ENCODE measurements around the gene NTN1. TPM values are rescaled to one million over a fixed set of nuclear protein-coding genes. Genes with fewer than 3 reads are reported as not detected.

Gene NTN1
- total and polyA plus RNA-seq, 2 experiments from 2014 or later = 0.16 to 0.60 TPM

GRCh38 chr17:9241774-9242496 is 220.6 kb downstream of the NTN1 start:
- peaks cover 9% of the 10 kb centered on the region for H3K4me1 ChIP-seq (ENCODE audit: low read depth)
- no peak for DNase-seq (ENCODE audit: low read depth in 1 of 2, low spot score in 1 of 2)
- no peaks in the 10 kb centered on the region for H3K9me3 ChIP-seq (ENCODE audit: low read depth)
- no peak overlapping the region for H3K4me3 ChIP-seq
- H3K27me3 ChIP-seq = peaks cover 22% of the 10 kb centered on the region
- H3K27ac ChIP-seq = no peak overlapping the region
- no peak for TF ChIP-seq CTCF (IDR thresholded peaks at IDR 0.05; ENCODE audit: low read depth, low read length)
- H3K36me3 ChIP-seq = no peaks in the 10 kb centered on the region

DNA sequence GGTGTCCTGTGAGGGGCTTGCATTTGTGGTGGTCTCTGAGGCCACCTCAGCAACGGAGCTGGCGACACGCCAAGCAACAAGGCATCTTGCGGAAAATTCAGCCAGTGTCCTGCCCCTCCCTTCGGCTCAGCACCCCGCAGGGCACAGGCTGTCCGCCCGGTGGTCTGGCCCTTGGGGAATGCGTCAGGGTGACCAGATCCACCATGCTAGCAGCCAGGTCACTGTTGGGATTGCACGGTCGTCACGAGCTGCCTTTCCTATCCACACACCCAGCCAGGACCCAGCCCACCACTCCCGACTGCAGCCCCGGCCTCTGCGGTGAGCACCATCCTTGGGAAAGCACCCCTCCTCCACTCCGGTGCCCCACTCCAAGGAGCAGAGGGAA is 221.2 kb downstream of the NTN1 start:
- H3K27ac ChIP-seq = no peak overlapping the region
- H3K4me1 ChIP-seq (ENCODE audit: low read depth) = peaks cover 9% of the 10 kb centered on the region
- no peak overlapping the region for H3K4me3 ChIP-seq
- DNase-seq (ENCODE audit: low read depth in 1 of 2, low spot score in 1 of 2) = no peak
- no peaks in the 10 kb centered on the region for H3K36me3 ChIP-seq
- peaks cover 22% of the 10 kb centered on the region for H3K27me3 ChIP-seq
- TF ChIP-seq CTCF (IDR thresholded peaks at IDR 0.05; ENCODE audit: low read depth, low read length) = no peak
- H3K9me3 ChIP-seq (ENCODE audit: low read depth) = no peaks in the 10 kb centered on the region

GRCh38 chr17:9242983-9243382 is 221.7 kb downstream of the NTN1 start:
- peaks cover 9% of the 10 kb centered on the region for H3K4me1 ChIP-seq (ENCODE audit: low read depth)

DNA sequence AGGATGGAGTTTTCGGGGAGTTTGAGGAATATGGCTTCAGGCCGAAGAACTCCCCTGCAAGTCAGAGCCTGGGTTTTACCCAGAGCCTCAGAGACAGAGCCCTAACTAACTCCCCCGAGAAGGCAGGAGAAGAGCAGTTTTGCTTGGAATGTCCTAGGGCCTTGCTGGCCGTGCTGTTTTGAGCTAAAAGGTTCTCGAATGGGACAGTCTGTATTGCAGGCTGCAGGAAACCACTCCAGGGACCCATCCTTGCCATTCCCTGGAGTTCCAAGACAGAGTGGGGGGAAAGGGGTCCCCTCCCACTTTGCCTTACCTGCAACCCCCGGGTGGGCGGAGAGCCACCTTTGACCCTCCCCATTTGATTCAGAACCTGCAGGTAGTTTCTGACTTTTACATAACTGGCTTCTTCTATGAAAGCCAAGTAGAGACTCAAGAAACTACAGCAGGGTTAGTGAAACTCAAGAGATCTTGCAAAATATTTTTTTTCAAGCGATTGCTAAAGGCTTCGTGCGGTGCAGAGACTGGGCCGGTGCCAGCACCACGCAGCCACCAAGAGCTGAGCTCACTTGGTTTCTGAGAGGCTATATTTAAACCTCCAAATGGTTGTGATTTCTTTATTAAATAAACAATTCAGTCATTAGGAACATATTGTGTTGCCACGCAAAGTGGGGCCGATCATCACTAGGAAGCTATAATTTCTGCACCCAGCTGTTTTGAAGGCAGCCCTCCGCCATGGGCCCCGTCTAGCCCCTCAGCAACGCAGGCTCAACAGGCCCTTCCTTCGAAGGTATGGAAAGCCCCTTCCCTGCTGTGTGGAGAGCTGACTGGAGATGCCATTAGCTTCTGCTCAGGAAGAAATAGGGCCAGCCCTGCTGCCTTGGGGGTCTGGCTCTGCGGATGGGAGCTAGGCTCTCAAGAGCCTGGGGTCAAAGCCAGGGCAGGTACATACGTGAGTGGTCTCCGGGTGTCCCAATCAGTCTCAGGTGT is 223.0 kb downstream of the NTN1 start:
- no peak for TF ChIP-seq CTCF (IDR thresholded peaks at IDR 0.05; ENCODE audit: low read depth, low read length)
- DNase-seq (ENCODE audit: low read depth in 1 of 2, low spot score in 1 of 2) = peak in 1 of 2 donors; percentile 45

More at GRCh38 chr17:9242983-9243382, 221.7 kb downstream of the NTN1 start:
- no peaks in the 10 kb centered on the region for H3K36me3 ChIP-seq
- no peak overlapping the region for H3K4me3 ChIP-seq
- no peak overlapping the region for H3K27ac ChIP-seq
- H3K27me3 ChIP-seq = peaks cover 17% of the 10 kb centered on the region
- no peak for DNase-seq (ENCODE audit: low read depth in 1 of 2, low spot score in 1 of 2)
- TF ChIP-seq CTCF (IDR thresholded peaks at IDR 0.05; ENCODE audit: low read depth, low read length) = no peak
- H3K9me3 ChIP-seq (ENCODE audit: low read depth) = no peaks in the 10 kb centered on the region

GRCh38 chr17:9247401-9247938 is 226.2 kb downstream of the NTN1 start:
- TF ChIP-seq CTCF (IDR thresholded peaks at IDR 0.05; ENCODE audit: low read depth, low read length) = no peak
- H3K4me3 ChIP-seq = no peak overlapping the region
- H3K36me3 ChIP-seq = no peaks in the 10 kb centered on the region
- no peaks in the 10 kb centered on the region for H3K4me1 ChIP-seq (ENCODE audit: low read depth)
- DNase-seq (ENCODE audit: low read depth in 1 of 2, low spot score in 1 of 2) = no peak
- H3K9me3 ChIP-seq (ENCODE audit: low read depth) = no peaks in the 10 kb centered on the region
- H3K27me3 ChIP-seq = no peaks in the 10 kb centered on the region
- no peak overlapping the region for H3K27ac ChIP-seq

More for the DNA sequence above, 223.0 kb downstream of the NTN1 start:
- Histone ChIP-seq H3K4me3 (no peak overlapping the region), H3K4me1 (ENCODE audit: low read depth) (peaks cover 5% of the 10 kb centered on the region), H3K27ac (no peak overlapping the region), H3K36me3 (no peaks in the 10 kb centered on the region), H3K9me3 (ENCODE audit: low read depth) (no peaks in the 10 kb centered on the region), H3K27me3 (peaks cover 4% of the 10 kb centered on the region)

Data from cardiac muscle cell (in vitro differentiated cells and primary cell).